ENCODE measurements around the gene COL11A2. TPM values are rescaled to one million over a fixed set of nuclear protein-coding genes. Genes with fewer than 3 reads are reported as not detected.
A peak's percentile ranks its signal among the peaks of the same experiment; 100 is the strongest.

COL11A2 gene
- total RNA-seq, 1 experiment from 2014 or later = 3.7 TPM

- 0 out of 2 replicates have a peak, but pooled peaks cover 3% of the 10 kb centered on the region for H3K4me1 Mint-ChIP-seq
- CTCF ChIA-PET = interaction anchor here (0.8 to 3.5 kb wide), 14 partner anchors 12 to 240 kb away, joined by 3 to 55 read pairs (median 8); no protein-coding TSS in a partner anchor
Measured at GRCh38 chr6:33173535-33174180, 18.6 kb downstream of the COL11A2 start.

DNA sequence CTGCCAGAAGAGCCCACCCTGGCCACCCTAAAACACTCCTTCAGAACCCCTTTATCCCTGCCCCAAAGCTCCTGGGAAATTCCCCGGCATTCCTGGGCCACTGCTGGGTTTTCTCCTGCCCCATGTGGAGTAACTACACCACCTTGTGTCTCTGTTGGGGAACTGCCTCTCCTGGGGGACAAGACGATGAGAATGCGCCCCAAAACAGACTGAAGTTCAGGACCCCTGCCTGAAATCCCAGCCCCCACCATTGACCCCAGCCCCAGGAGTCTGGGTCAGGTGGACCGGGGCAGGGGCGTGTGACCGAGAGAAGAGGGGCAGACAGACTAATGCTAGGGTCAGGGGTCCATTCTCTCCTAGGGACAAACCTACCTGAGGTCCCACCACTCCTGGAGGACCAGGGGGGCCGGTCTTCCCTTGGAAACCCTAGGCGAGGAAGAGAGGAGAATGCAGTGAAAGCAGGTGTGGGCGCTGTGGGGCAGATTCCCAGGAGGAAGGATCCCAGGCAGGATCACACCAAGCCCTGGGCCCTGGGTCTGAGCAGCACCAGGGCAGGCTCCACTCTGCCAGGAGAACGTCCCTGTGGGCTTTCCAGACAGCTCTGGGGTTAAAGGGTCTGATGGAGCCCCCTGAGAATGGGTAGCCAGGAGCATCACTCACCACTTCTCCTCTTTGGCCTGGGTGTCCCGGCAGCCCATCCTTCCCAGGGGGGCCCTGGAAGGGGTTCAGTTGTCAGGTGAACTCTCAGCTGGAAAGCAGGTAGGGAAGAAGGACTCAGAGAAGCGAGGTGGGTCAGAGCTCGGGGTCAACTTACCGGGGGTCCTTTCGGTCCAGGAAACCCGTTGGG, 19.4 kb downstream of the COL11A2 start:
- H3K27me3 Mint-ChIP-seq (ENCODE audit: low read depth) = peaks cover 7% of the 10 kb centered on the region; the same call in 1 of the 2 replicates
- H3K27ac Mint-ChIP-seq = no peak overlapping the region; the same call in 1 of the 2 replicates
- H3K4me3 Mint-ChIP-seq = no peak overlapping the region
- no peaks in the 10 kb centered on the region for H3K9me3 Mint-ChIP-seq
- POLR2A ChIA-PET = no interaction called here
- DNase-seq (ENCODE audit: low spot score) (peak; percentile 71), ATAC-seq (peak; percentile 79)
- no peak for TF ChIP-seq ZNF416 (CRISPR knock-in tag; IDR thresholded peaks at IDR 0.05)
- TF ChIP-seq E2F4 (CRISPR knock-in tag; IDR thresholded peaks at IDR 0.05; ENCODE audit: borderline replicate concordance, low read depth) = no peak
- TF ChIP-seq, protein P1, sequence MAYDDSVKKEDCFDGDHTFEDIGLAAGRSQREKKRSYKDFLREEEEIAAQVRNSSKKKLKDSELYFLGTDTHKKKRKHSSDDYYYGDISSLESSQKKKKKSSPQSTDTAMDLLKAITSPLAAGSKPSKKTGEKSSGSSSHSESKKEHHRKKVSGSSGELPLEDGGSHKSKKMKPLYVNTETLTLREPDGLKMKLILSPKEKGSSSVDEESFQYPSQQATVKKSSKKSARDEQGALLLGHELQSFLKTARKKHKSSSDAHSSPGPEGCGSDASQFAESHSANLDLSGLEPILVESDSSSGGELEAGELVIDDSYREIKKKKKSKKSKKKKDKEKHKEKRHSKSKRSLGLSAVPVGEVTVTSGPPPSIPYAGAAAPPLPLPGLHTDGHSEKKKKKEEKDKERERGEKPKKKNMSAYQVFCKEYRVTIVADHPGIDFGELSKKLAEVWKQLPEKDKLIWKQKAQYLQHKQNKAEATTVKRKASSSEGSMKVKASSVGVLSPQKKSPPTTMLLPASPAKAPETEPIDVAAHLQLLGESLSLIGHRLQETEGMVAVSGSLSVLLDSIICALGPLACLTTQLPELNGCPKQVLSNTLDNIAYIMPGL (CRISPR knock-in tag; IDR thresholded peaks at IDR 0.05) = no peak
- TF ChIP-seq, protein P2, sequence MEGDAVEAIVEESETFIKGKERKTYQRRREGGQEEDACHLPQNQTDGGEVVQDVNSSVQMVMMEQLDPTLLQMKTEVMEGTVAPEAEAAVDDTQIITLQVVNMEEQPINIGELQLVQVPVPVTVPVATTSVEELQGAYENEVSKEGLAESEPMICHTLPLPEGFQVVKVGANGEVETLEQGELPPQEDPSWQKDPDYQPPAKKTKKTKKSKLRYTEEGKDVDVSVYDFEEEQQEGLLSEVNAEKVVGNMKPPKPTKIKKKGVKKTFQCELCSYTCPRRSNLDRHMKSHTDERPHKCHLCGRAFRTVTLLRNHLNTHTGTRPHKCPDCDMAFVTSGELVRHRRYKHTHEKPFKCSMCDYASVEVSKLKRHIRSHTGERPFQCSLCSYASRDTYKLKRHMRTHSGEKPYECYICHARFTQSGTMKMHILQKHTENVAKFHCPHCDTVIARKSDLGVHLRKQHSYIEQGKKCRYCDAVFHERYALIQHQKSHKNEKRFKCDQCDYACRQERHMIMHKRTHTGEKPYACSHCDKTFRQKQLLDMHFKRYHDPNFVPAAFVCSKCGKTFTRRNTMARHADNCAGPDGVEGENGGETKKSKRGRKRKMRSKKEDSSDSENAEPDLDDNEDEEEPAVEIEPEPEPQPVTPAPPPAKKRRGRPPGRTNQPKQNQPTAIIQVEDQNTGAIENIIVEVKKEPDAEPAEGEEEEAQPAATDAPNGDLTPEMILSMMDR (IDR thresholded peaks at IDR 0.05) = peak; percentile 51
- no peaks in the 10 kb centered on the region for H3K36me3 Mint-ChIP-seq
- CTCF ChIA-PET = interaction anchor here (0.6 to 3.5 kb wide), 42 partner anchors 9 to 319 kb away, joined by 3 to 55 read pairs (median 4); partner anchors contain the start of genes COL11A2, HLA-DMA, PSMB9 and RING1
- 0 out of 2 replicates have a peak, but pooled peaks cover 3% of the 10 kb centered on the region for H3K4me1 Mint-ChIP-seq

More at GRCh38 chr6:33173535-33174180, 18.6 kb downstream of the COL11A2 start:
- Mint-ChIP-seq H3K36me3 (no peaks in the 10 kb centered on the region), H3K9me3 (no peaks in the 10 kb centered on the region), H3K4me3 (no peak overlapping the region), H3K27me3 (ENCODE audit: low read depth) (peaks cover 7% of the 10 kb centered on the region; the same call in 1 of the 2 replicates), H3K27ac (no peak overlapping the region)
- POLR2A ChIA-PET = no interaction called here
- TF ChIP-seq, protein P3, sequence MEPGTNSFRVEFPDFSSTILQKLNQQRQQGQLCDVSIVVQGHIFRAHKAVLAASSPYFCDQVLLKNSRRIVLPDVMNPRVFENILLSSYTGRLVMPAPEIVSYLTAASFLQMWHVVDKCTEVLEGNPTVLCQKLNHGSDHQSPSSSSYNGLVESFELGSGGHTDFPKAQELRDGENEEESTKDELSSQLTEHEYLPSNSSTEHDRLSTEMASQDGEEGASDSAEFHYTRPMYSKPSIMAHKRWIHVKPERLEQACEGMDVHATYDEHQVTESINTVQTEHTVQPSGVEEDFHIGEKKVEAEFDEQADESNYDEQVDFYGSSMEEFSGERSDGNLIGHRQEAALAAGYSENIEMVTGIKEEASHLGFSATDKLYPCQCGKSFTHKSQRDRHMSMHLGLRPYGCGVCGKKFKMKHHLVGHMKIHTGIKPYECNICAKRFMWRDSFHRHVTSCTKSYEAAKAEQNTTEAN (CRISPR knock-in tag; IDR thresholded peaks at IDR 0.05) = no peak
- TF ChIP-seq SP1 (CRISPR knock-in tag; conservative IDR thresholded peaks at IDR 0.05) (no peak), JAZF1 (CRISPR knock-in tag; IDR thresholded peaks at IDR 0.05) (no peak), KAT7 (CRISPR knock-in tag; IDR thresholded peaks at IDR 0.05; ENCODE audit: borderline replicate concordance) (no peak)
- ATAC-seq (no peak), DNase-seq (ENCODE audit: low spot score) (no peak)

GRCh38 chr6:33171880-33172687, 20.2 kb downstream of the COL11A2 start:
- POLR2A ChIA-PET = no interaction called here
- CTCF ChIA-PET = interaction anchor here (0.6 to 3.5 kb wide), 37 partner anchors 10 to 318 kb away, joined by 3 to 55 read pairs (median 4); partner anchors contain the start of genes COL11A2, HLA-DMA, PSMB9 and RING1
- H3K27me3 Mint-ChIP-seq (ENCODE audit: low read depth) = peaks cover 7% of the 10 kb centered on the region; the same call in 1 of the 2 replicates
- 0 out of 2 replicates have a peak, but pooled peaks cover 3% of the 10 kb centered on the region for H3K4me1 Mint-ChIP-seq
- H3K9me3 Mint-ChIP-seq = no peaks in the 10 kb centered on the region
- DNase-seq (ENCODE audit: low spot score) (no peak), ATAC-seq (no peak)
- no peak overlapping the region for H3K27ac Mint-ChIP-seq
- no peaks in the 10 kb centered on the region for H3K36me3 Mint-ChIP-seq
- no peak overlapping the region for H3K4me3 Mint-ChIP-seq
- TF ChIP-seq CDX4 (CRISPR knock-in tag; IDR thresholded peaks at IDR 0.05; ENCODE audit: borderline replicate concordance) = no peak
- no peak for TF ChIP-seq MXD4 (CRISPR knock-in tag; IDR thresholded peaks at IDR 0.05; ENCODE audit: borderline replicate concordance)
- TF ChIP-seq ZNF423 (CRISPR knock-in tag; IDR thresholded peaks at IDR 0.05) = 0 out of 2 replicates have a peak, but pooled peaks have one; percentile 50
